Natural killer cell treated with Interleukin-12 subunit alpha and Interleukin-12 subunit beta and Interleukin-15 and Interleukin-18, amount 100 ng/mL, for 72 hours (primary cell): ENCODE results near the gene COX20. TPM values are rescaled to one million over a fixed set of nuclear protein-coding genes. Genes with fewer than 3 reads are reported as not detected.
A peak's percentile ranks its signal among the peaks of the same experiment; 100 is the strongest.

Experiments
- ATAC-seq, 2 donors: fragments of 150-1000 bp; cut with Tn5 transposase in 1 of 2; sonication (Bioruptor Pico), chemical (Tn5 transposase) in 1 of 2; 2 replicates each; pipeline ENCODE4 v1.10.0; 2021
- DNase-seq: peaks from one replicate; pipeline ENCODE4 v3.0.0; 2022; ENCODE audit warnings: low spot score
- H3K27ac Mint-ChIP-seq, 2 donors: 1 replicate in 1 of 2; 2 replicates in 1 of 2; pipeline ENCODE4 v1.8.0; 2022; ENCODE audit warnings: mixed read lengths in 2 of 2, mild to moderate bottlenecking in 1 of 2, moderate library complexity in 1 of 2
- H3K27me3 Mint-ChIP-seq, 2 donors: 1 replicate in 1 of 2; 2 replicates in 1 of 2; pipeline ENCODE4 v1.8.0; 2022; ENCODE audit warnings: mixed read lengths in 2 of 2
- H3K36me3 Mint-ChIP-seq: one replicate; pipeline ENCODE4 v1.8.0; 2022; ENCODE audit warnings: mixed read lengths
- H3K4me1 Mint-ChIP-seq, 2 donors: 1 replicate in 1 of 2; 2 replicates in 1 of 2; pipeline ENCODE4 v1.8.0; 2022; ENCODE audit warnings: low read depth in 2 of 2, mixed read lengths in 2 of 2, mild to moderate bottlenecking in 1 of 2
- H3K4me3 Mint-ChIP-seq: one replicate; pipeline ENCODE4 v1.8.0; 2022; ENCODE audit warnings: mixed read lengths
- H3K9me3 Mint-ChIP-seq: 2 replicates; pipeline ENCODE4 v1.8.0; 2022; ENCODE audit warnings: mixed read lengths
- total RNA-seq, 2 donors: library from RNA; stranded (reverse); gene quantifications; one replicate each; pipeline ENCODE4 v1.2.3, GENCODE V29; 2022

Gene COX20
- total RNA-seq, 2 donors from 2014 or later = 21.3 to 31.4 TPM

DNA sequence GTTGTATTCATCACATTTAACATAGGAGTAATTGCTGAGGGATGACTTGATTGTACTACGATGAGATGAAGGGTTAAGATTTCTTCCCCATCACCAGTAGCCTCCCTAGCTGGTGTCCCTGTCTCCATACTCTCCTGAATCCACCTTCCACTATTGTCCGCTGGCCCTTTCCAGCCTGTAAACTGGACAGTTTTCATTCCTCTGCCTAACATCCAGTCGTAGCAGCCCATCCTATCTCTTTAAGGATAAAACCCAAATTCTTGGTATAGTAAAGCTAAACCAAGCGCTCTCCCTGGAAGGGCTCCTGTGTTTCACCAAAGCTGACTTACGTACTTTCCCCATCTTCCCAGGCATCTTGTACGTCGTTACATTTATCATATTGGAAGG is 670 bp downstream of the COX20 start:
- Mint-ChIP-seq H3K4me3 (peak overlapping the region; percentile 96), H3K4me1 (peaks cover 39 to 55% of the 10 kb centered on the region in 2 donors), H3K36me3 (peaks cover 21% of the 10 kb centered on the region), H3K27me3 (no peaks in the 10 kb centered on the region), H3K9me3 (no peaks in the 10 kb centered on the region), H3K27ac (peak overlapping the region; percentile 88 to 99)
- no peak for DNase-seq
- ATAC-seq = no peak

DNA sequence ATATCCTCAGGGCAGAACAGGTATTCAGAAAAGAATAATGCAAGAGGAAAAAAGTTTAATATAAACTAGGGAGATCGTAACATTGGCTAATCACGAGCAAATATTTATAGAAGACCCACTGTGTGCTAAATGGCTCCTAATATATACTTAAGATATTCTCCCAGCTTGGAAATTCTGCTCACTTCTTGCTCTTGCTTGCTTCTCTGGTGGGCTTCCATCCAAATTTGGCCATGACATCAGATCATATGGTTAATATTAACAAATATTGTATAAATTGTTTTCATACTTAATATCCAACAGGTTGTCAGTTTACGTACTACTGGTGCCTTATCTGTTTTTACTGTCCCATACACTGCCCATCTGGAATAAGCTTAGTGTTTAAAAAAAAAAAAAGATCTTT is 1.1 kb downstream of the COX20 start:
- Mint-ChIP-seq H3K4me3 (peak overlapping the region; percentile 96), H3K36me3 (peaks cover 22% of the 10 kb centered on the region), H3K4me1 (peaks cover 40 to 56% of the 10 kb centered on the region in 2 donors)

DNA sequence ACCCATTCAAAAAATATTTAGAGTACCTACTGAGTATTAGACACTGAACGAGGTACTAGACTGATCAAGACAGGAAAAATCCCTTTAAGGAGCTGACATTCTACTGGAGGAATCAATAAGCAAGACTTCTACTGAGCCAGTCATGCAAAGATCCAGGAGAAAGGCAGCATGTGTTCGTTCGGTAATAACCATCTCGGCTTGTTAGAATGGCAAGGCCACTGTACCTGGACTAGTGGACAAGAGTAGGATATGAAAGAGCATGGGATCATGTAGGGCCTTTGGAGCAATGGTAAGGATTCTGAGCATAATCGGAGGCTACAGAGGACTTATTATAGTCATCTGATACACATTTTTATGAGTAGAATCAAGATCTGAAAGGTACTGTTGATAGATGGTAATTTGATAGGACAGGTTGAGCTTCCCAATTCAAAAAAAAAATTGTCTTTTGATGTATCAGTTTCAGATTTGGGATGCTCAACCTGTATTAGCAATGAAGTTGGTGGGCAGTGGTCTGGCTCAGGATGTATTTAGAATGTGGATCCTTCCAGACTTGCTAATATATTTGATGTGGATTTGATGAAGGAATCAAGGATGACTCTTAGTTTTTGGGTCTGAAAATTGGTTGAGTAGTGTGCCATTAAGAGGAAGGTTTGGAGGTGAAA is 2.3 kb downstream of the COX20 start:
- Mint-ChIP-seq H3K4me3 (peak overlapping the region; percentile 12), H3K27ac (peak overlapping the region; percentile 88 to 99), H3K9me3 (no peaks in the 10 kb centered on the region), H3K27me3 (no peaks in the 10 kb centered on the region), H3K4me1 (peaks cover 40 to 56% of the 10 kb centered on the region in 2 donors), H3K36me3 (peaks cover 22% of the 10 kb centered on the region)
- ATAC-seq (no peak), DNase-seq (no peak)

More for the DNA sequence above, 1.1 kb downstream of the COX20 start:
- no peaks in the 10 kb centered on the region for H3K9me3 Mint-ChIP-seq
- no peak for DNase-seq
- peak overlapping the region; percentile 88 to 99 for H3K27ac Mint-ChIP-seq
- no peaks in the 10 kb centered on the region for H3K27me3 Mint-ChIP-seq
- ATAC-seq = no peak

DNA sequence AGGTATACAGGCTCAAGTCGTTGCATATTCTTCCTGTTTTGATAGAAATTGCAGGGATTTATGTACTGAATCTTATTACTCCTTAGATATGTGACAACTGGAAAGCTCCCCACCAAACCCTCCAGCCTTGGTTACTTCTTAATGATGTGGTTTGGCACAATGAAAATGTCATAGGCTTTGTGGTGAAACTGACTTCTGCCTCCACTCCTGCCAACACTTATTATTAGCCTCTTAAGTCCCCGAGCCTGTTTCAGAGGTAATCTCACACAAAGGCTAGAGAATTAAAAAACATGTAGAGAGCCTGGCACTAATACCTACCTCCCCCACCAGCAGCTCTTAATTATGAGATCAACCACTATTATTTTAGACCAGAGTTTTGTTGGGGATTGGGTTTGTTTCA is 4.2 kb downstream of the COX20 start:
- Mint-ChIP-seq H3K36me3 (peaks cover 22% of the 10 kb centered on the region), H3K9me3 (no peaks in the 10 kb centered on the region), H3K27me3 (no peaks in the 10 kb centered on the region), H3K27ac (peak overlapping the region in 1 of 2 donors; percentile 36), H3K4me3 (peak overlapping the region; percentile 30), H3K4me1 (peaks cover 36 to 50% of the 10 kb centered on the region in 2 donors)
- DNase-seq = no peak
- ATAC-seq = no peak

DNA sequence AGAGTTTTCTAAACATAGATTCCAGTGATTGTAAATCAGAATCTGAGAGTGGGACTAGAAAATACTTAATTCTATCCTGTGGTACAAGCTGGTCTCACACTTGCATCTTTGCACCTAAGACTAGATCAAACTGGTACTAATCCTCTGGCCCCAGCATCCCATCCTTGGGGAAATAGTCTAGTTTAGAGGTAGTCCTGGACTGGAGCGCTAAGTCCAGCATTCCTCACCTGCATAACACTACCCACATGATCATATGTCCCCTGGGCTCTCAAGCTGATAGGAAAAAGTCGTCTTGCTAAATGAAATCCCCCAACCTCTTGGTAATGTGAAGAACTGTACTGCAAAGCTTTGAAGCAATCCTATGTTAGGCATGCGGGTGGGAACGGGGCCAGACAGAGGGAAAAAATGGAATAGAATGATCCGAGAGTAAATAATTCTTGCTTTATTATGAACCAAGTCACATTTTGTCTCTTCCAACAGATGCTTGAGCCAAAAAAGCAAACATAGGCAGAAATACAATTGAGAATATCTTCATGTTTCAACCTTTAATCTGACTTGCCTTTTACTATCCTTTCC is 4.8 kb downstream of the COX20 start:
- Mint-ChIP-seq H3K4me1 (peaks cover 38 to 50% of the 10 kb centered on the region in 2 donors), H3K27me3 (no peaks in the 10 kb centered on the region), H3K4me3 (no peak overlapping the region), H3K36me3 (peaks cover 26% of the 10 kb centered on the region), H3K27ac (peak overlapping the region; percentile 36 to 43), H3K9me3 (no peaks in the 10 kb centered on the region)
- DNase-seq (no peak), ATAC-seq (no peak)

DNA sequence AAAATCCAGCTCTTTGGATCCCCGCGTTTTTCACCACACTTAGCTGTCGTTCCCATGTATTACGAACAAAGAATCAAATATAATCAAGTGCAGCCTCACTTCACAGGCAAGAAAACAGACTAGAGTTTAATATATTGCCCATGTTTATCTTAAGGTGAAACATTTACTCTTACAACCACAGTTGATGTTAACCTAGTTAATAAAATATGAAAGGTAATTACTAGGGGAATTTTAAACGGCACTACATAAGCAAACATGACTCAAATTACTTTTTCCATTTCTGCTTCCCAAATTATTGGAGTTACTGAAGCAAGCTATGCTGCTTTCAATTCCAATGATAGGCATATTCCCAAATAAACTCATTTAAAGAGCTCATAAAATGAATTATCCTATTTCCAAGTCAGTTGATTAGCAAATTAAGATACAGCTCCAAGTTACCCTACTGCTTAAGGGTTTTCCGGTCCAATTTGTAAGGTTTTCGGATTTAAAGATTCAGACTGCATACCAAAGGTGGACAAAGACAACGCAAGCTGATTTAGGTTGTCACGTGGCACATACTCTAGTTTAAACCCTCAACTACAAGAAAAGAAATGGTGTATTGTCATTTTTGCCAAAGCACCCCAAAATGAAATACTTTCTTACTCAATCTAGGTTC is 5.9 kb downstream of the COX20 start:
- Mint-ChIP-seq H3K27ac (peak overlapping the region; percentile 36 to 43), H3K36me3 (peaks cover 35% of the 10 kb centered on the region), H3K27me3 (no peaks in the 10 kb centered on the region), H3K4me1 (peaks cover 37 to 53% of the 10 kb centered on the region in 2 donors), H3K9me3 (no peaks in the 10 kb centered on the region), H3K4me3 (no peak overlapping the region)
- no peak for DNase-seq
- ATAC-seq = no peak

DNA sequence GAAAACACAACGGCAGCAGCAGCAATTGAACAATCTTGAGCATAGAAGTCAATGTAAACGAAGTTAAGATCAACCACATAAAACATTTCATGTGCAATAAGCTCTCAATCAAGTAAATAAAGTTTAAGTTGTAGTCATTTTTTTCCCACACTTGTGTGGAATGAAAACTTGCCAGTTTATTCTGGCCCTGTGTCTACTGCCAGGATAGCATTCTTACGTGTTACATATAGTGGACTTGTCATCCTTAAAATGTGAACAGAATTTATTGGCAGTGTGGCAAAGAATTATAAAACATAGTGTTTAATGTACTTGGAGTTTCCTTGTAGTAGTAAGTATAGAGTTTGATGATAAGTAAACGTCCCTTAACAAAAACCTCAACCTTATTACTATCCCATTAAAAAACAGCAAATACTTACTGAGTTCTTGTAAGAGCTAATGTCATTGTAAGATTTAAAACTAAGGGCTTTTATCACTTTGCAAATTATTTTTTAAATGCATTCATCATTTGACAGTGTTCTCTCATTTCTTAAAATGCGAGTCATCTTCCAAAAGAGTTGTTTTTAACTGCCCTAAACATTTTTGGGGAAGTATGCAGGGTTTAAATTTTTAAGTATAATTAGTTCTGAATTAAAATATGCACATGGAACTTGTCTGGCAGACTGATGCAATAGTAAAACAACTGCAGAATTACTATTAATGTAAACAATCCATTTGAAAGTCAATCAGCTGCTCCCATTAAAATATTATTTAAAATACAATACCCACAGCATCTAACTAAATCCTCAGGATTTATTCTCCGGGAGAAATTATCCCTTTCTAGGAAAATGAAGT is 7.9 kb downstream of the COX20 start:
- peaks cover 42% of the 10 kb centered on the region for H3K36me3 Mint-ChIP-seq
- ATAC-seq = no peak

DNA sequence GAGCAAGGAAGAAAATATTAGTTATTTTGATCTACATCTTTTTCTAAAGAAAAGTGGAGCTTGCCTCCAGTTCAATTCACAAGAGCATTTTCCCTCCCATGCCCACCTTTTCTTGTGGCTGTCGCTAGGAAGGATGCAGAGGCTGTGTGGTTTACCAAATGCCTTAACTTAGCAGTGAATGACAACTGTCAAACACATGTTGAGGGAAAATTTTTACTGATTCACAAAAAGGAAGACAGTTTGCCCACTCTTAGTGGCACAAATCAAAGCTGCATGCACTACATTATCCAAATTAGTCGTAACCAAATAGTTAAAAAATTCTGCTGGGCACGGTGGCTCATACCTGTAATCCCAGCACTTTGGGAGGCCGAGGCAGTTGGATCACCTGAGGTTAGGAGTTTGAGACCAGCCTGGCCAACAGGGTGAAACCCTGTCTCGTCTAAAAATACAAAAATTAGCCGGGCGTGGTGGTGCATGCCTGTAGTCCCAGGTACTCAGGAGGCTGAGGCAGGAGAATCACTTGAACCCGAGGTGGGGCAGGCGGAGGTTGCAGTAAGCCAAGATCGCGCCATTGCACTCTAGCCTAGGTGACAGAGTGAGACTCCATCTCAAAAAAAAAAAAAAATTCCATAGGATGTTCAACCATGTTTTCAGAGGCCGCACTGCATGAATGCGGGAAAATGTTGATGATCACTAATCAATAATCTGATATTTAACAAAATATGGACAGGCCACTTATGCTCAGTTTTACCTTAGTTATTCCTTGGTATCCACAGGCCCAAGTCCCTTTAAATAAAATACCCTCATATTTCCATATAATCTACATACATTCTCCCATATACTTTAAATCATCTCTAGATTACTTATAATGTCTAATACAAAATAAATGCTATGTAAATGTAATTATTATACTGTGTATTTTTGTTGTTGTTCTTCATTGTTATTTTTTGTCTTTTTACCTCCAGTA is 9.0 kb downstream of the COX20 start:
- Mint-ChIP-seq H3K4me1 (peaks cover 39 to 45% of the 10 kb centered on the region in 2 donors), H3K27me3 (no peaks in the 10 kb centered on the region), H3K27ac (peak overlapping the region; percentile 41 to 77), H3K9me3 (no peaks in the 10 kb centered on the region), H3K4me3 (no peak overlapping the region), H3K36me3 (peaks cover 50% of the 10 kb centered on the region)
- no peak for ATAC-seq
- no peak for DNase-seq

More for the DNA sequence above, 7.9 kb downstream of the COX20 start:
- no peak for DNase-seq
- no peaks in the 10 kb centered on the region for H3K9me3 Mint-ChIP-seq
- no peak overlapping the region for H3K4me3 Mint-ChIP-seq
- H3K4me1 Mint-ChIP-seq = peaks cover 34 to 45% of the 10 kb centered on the region in 2 donors
- no peaks in the 10 kb centered on the region for H3K27me3 Mint-ChIP-seq
- peak overlapping the region; percentile 41 to 77 for H3K27ac Mint-ChIP-seq

DNA sequence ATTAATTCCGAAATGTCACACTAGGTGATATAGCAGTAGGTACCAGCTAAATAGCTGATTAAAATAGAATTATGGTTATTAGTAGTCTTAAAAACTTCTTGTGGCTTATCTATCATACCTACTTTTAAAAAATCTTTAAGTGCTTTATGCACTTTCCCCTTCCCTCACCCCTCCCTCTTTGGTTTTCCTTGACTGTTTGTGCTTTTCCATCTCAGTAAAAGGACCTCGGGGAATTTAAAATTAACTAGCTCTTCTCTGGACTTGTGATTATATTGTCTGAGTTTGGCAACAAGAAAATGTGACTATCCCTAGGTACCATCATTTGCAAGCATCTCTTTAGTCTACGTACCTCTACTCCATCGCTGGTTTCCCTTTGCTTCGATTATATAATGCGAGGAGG is 11.2 kb downstream of the COX20 start:
- no peaks in the 10 kb centered on the region for H3K27me3 Mint-ChIP-seq
- peak overlapping the region; percentile 24 to 33 for H3K27ac Mint-ChIP-seq
- DNase-seq (no peak), ATAC-seq (no peak)
- no peak overlapping the region for H3K4me3 Mint-ChIP-seq
- H3K9me3 Mint-ChIP-seq = no peaks in the 10 kb centered on the region
- peaks cover 41% of the 10 kb centered on the region for H3K36me3 Mint-ChIP-seq
- peaks cover 27 to 36% of the 10 kb centered on the region in 2 donors for H3K4me1 Mint-ChIP-seq

DNA sequence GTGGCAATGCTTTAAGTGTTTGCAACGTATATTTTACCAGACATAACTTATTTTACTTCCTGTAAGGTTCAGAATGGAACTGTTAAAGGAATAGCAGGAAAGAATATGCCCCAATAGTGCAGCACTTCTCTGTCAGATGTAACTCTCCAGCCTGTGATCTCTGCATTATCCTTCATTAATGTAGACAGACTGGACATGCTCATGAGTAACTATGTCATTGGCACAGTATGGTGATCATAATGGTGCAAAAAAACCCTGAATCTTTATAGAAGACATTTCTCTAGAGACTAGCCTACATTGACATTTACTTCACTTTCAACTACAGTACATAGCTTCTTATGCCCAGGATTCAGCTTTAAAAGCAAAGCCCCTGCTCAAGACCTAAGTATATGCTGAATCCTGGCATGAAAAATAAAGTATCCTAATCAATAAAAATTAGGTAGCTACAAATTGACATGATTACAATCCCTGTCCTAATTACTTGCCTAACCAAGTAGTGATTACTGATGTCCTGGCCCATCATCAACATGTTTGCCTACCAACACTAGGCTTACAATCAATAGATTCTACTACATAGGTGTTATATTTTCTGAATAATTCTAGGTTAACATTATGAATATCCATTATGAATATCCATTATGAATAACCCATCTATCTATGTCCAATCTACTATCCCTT is 13.9 kb downstream of the COX20 start:
- ATAC-seq (no peak), DNase-seq (no peak)
- Mint-ChIP-seq H3K9me3 (no peaks in the 10 kb centered on the region), H3K27me3 (no peaks in the 10 kb centered on the region), H3K36me3 (peaks cover 59% of the 10 kb centered on the region), H3K4me3 (no peak overlapping the region), H3K27ac (peak overlapping the region; percentile 62 to 79), H3K4me1 (peaks cover 43 to 54% of the 10 kb centered on the region in 2 donors)

DNA sequence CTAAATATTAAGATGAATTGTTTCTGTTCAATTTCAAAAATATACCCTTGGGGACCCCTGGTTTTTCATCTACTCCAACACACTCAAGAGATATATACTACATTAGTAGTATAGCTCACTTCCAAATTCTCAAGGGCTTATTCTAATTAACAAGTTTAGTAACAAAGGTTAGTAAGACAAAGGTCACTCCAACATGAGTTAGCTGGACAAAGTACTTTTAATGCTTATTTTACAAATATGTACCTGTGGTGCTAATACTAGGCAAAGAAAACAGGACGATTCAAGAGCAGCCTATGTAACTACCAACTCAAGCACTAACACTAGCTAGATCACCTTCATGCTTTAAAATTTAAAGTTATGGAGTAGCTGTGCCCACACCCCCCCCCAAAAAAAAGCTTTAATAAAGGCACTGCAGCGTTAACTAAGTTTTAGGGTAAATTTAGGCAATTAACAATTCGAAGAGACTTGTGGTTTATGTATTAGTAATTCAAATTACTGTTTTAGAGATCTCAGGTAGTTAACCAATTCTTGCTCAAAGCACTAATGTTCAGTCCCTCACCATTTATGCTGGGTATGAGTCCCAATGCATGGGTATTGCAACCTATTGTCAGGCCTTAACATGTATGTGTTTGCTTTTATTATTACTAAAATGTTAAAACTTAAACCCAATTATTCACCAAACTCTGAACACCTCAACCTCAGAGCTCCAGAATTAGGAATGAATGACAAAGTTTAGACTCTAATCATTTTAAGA is 14.8 kb downstream of the COX20 start:
- DNase-seq (no peak), ATAC-seq (no peak)
- H3K9me3 Mint-ChIP-seq = no peaks in the 10 kb centered on the region
- no peak overlapping the region for H3K4me3 Mint-ChIP-seq
- H3K4me1 Mint-ChIP-seq = peaks cover 49 to 63% of the 10 kb centered on the region in 2 donors
- peak overlapping the region; percentile 62 to 79 for H3K27ac Mint-ChIP-seq
- no peaks in the 10 kb centered on the region for H3K27me3 Mint-ChIP-seq
- H3K36me3 Mint-ChIP-seq = peaks cover 63% of the 10 kb centered on the region

DNA sequence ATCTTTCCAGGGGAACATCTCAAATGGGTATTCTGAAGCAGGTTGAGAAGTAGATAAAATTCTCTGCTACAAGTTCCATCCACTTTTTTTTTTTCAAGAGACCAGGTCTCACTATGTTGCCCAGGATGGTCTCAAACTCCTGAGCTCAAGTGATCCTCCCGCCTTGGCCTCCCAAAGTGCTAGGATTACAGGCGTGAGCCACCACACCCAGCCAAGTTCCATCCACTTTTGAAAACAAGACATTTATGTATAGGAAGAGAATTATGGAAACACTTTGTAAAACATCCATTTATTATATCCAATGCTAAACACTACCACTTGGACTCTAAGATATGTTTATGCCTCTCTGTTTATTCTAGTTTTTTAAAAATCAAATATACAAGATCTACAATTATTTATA is 15.4 kb downstream of the COX20 start:
- Mint-ChIP-seq H3K27me3 (no peaks in the 10 kb centered on the region), H3K27ac (peak overlapping the region in 1 of 2 donors; percentile 29), H3K4me1 (peaks cover 52 to 65% of the 10 kb centered on the region in 2 donors), H3K36me3 (peaks cover 64% of the 10 kb centered on the region), H3K9me3 (no peaks in the 10 kb centered on the region), H3K4me3 (no peak overlapping the region)
- no peak for DNase-seq
- no peak for ATAC-seq
